HPDE6-E6E7 (cell line): ENCODE data around the gene FCRLA.

Experiments used
- DNase-seq: peaks from one replicate; pipeline ENCODE4 v3.0.0; 2011; ENCODE audit warnings: missing footprints; ENCODE audit errors: extremely low spot score

FCRLA gene

GRCh38 chr1:161731981-161732718 is 25.1 kb downstream of the FCRLA start:
- no peak for DNase-seq

DNA sequence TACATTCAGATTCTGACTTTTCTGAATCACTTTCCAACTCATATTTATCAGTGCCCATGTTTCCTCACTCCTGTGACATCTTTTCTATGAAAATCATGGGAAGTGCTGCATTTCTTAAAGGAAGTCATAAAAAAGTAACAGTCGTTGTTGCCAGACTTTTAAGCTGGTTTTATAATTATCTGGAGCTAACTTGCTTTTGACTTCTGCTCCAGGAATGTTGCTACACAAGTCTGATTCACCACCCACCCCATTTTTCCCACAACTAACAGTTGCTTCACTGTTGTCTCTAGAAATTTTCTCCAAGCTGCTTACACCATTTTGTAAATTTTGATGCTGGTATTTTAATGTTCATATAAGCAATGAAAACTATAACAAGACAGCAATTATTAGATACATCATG is 26.5 kb downstream of the FCRLA start:
- DNase-seq = peak; percentile 66

- no peak for DNase-seq
Observed at GRCh38 chr1:161735837-161736236, 28.8 kb downstream of the FCRLA start.

DNA sequence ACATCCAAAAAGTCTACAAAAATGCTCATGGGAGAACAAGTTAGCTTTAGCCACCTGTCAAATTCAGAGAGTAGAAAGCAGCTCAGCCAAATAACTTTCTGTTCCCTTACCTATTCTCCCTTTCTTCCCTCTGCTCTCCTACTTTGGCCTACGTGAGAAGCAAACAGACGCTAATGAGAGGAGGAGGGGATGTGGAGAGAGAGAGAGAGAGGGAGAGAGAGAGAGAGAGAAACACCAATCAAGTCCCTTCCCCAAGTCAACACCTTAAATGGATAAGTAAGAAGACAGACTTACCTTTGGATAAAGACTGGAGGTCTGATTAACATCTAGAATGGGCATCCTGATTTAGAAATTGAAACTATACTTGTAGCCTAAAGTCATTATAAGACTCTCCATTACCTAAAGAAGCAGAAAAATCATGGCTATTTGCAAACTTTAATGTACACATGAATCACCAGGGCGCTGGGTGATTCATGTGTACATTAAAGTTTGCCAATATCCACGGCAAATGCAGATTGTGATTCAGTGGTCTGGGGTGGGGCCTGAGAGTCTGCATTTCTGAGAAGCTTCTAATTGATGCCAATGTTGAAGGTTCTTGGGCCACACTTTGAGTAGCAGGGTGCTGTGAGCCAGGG is 29.4 kb downstream of the FCRLA start:
- DNase-seq = no peak

- no peak for DNase-seq
Observed at GRCh38 chr1:161737625-161738024, 30.6 kb downstream of the FCRLA start.

DNA sequence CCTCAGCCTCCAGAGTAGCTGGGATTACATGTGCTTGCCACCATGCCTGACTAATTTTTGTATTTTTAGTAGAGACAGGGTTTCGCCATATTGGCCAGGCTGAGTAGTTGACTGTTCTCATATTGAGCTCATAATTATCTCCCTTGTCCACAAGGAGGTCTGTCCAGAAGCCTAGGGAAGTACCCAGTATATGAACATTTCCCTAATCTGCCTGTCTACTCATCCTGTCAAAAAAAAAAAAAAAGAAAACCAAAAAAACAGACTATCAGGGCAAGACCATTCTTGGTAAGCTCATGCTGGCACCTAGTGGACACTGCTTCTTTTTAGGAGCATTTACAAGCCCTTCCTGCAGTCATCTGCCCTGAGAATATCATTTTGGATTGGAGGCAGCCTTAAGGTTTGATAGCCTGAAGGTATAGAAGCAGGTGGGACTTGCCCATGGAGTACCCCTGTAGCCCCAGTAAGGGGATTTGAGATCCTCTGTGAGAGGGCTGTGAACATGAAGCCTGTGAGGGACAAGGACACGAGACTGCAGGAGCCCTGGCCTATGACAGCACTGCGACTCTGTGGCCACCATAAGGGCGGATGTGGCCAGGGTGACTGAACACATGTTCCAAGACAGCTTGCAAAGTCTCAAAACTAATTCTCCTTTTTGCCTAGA is 31.7 kb downstream of the FCRLA start:
- peak; percentile 52 for DNase-seq

- no peak for DNase-seq
Observed at GRCh38 chr1:161739865-161740566, 33.0 kb downstream of the FCRLA start.

DNA sequence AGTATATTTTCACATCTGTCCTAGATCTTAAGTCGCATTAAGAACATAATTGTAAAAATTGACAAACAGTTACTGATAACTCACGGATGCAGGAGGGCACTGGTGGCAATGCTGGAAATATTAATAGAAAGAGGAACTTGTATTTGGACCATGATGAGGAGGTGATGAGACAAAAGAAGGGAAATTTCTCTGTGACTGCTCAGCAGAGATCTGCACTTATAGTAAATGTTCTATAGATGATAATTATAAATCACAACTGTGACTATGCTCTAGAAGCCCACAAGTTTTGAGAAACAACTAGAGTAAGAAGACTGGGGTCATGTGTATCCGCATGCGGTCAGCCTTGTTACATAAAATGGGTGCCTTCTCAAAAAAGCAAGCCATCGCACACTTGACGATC is 33.9 kb downstream of the FCRLA start:
- no peak for DNase-seq

GRCh38 chr1:161743231-161743630 is 36.2 kb downstream of the FCRLA start:
- no peak for DNase-seq

GRCh38 chr1:161747801-161748200 is 40.8 kb downstream of the FCRLA start:
- no peak for DNase-seq

GRCh38 chr1:161749509-161750407 is 42.7 kb downstream of the FCRLA start, which contains the start of gene DUSP12:
TSS of gene DUSP12 (plus strand) at chr1:161749786. CDS start at chr1:161749802, 16 bp downstream.
- peak; percentile 93 for DNase-seq

GRCh38 chr1:161763522-161764098 is 56.6 kb downstream of the FCRLA start:
- peak; percentile 22 for DNase-seq
